H1 (cell line): Measurements from ENCODE around the gene GATB. TPM values are rescaled to one million over a fixed set of nuclear protein-coding genes. Genes with fewer than 3 reads are reported as not detected.

ENCODE experiments used
- BACH1 ChIP-seq: IDR thresholded peaks from 2 replicates; pipeline ENCODE4 v1.6.1; 2012; ENCODE audit warnings: low read length, improper control_type of control experiment
- POLR2AphosphoS5 ChIP-seq: IDR thresholded peaks from 2 replicates; pipeline ENCODE4 v1.6.1; 2011; ENCODE audit warnings: low read depth, low read length
- polyA plus RNA-seq, 7 experiments: library from polyadenylated mRNA; depleted of rRNA in 3 of 7; stranded (reverse) in 5 of 7; unstranded in 2 of 7; fragments of >200 nt in 5 of 7; fragments of 200-250 nt in 2 of 7; gene quantifications; 1 replicate in 5 of 7; 2 replicates in 1 of 7; 4 replicates in 1 of 7; pipeline versions ENCODE4 v1.2.1 to v1.2.3, GENCODE V29; 2011 to 2013; ENCODE audit warnings: missing spikeins in 2 of 7, mixed read lengths in 2 of 7
- total RNA-seq: library from RNA; stranded (reverse); fragmentation: NEBNext Ultra II Directional; extraction: Animal tissue kit (Norgen Biotek cat#: 25700); gene quantifications from 2 replicates; pipeline ENCODE4 v1.2.1, GENCODE V29; 2021

Gene GATB
- total and polyA plus RNA-seq, 2 of the 8 experiments (the other 6 are each of a cell fraction or from before 2014, with no cell fraction given): 15.3 to 18.0 TPM

GRCh38 chr4:151745481-151746231 lies 15.2 kb downstream of the GATB start (continued):
- TF ChIP-seq POLR2AphosphoS5: no peak
- TF ChIP-seq BACH1: no peak
